ENCODE data around the gene FAM210B.
A peak's percentile ranks its signal among the peaks of the same experiment; 100 is the strongest.
"Not testable (repeated sequence)": the region's sequence is repeated elsewhere in the genome, so short reads cannot be mapped to it uniquely, and the experiment has no call there.

Gene FAM210B

DNA sequence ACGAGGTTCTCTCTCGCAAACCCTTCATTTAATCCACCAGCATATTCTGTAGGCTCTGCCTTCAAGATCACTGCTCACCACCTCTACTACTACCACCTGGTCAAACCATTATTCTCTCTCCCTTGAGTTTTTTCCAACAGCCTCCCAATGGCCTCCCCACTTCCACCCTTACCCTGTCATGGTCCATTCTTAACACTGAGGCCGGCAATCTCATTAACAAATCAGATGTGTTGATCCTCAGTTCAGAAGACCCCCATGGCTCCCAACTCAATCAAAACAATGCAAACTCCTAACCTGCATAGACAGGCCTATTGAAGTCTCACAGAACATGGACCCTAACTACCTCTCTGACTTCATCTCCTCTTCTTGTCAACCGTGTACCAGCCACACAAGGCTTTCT, 31.0 kb downstream of the FAM210B start:
- H3K4me3 ChIP-seq (replicated peaks; ENCODE audit: low read depth, low read length): peak overlapping the region; percentile 85
- TF ChIP-seq, protein P1, sequence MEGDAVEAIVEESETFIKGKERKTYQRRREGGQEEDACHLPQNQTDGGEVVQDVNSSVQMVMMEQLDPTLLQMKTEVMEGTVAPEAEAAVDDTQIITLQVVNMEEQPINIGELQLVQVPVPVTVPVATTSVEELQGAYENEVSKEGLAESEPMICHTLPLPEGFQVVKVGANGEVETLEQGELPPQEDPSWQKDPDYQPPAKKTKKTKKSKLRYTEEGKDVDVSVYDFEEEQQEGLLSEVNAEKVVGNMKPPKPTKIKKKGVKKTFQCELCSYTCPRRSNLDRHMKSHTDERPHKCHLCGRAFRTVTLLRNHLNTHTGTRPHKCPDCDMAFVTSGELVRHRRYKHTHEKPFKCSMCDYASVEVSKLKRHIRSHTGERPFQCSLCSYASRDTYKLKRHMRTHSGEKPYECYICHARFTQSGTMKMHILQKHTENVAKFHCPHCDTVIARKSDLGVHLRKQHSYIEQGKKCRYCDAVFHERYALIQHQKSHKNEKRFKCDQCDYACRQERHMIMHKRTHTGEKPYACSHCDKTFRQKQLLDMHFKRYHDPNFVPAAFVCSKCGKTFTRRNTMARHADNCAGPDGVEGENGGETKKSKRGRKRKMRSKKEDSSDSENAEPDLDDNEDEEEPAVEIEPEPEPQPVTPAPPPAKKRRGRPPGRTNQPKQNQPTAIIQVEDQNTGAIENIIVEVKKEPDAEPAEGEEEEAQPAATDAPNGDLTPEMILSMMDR (IDR thresholded peaks at IDR 0.05; ENCODE audit: low read depth, low read length, missing control alignments): no peak

GRCh38 chr20:56390396-56390795, 31.6 kb downstream of the FAM210B start:
- H3K4me3 ChIP-seq (replicated peaks; ENCODE audit: low read depth, low read length): peak overlapping the region; percentile 85
- not testable (repeated sequence) for DNase-seq (ENCODE audit: extremely low read depth, low read depth)

More for the DNA sequence above, 31.0 kb downstream of the FAM210B start:
- DNase-seq (ENCODE audit: extremely low read depth, low read depth): no peak

- TF ChIP-seq, protein P1 (IDR thresholded peaks at IDR 0.05; ENCODE audit: low read depth, low read length, missing control alignments): no peak
- no peak for DNase-seq (ENCODE audit: extremely low read depth, low read depth)
Observed at GRCh38 chr20:56391037-56391436, 32.3 kb downstream of the FAM210B start.

DNA sequence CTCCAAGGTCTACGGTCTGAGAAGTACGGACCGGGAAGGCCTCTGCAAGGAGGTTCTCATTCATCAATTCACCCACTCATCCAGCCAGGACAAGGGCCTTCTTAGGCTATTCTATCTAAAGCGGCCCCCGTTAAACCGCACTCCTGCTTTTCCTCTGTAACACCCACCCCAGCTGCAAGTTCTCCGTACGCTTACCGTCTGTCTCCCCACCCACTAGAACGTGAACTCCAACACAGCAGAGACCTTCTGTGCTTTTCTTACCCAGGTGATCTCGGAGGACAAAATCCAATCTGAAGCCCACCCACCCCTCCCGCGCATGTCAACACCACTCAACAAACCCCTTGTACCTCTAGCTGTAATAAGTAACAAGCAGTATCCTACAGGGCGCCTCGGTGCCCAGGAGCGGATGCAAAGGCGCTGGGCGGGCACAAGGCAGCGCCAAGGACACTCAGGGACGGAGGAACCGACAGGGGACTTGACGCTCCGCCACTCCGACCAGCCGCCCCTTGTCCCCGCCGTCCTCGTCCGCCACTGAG, 32.9 kb downstream of the FAM210B start:
- peak overlapping the region; percentile 85 for H3K4me3 ChIP-seq (replicated peaks; ENCODE audit: low read depth, low read length)
- no peak for DNase-seq (ENCODE audit: extremely low read depth, low read depth)
- TF ChIP-seq, protein P1 (IDR thresholded peaks at IDR 0.05; ENCODE audit: low read depth, low read length, missing control alignments): no peak

More at GRCh38 chr20:56391037-56391436, 32.3 kb downstream of the FAM210B start:
- peak overlapping the region; percentile 85 for H3K4me3 ChIP-seq (replicated peaks; ENCODE audit: low read depth, low read length)

- peak; percentile 97 for DNase-seq (ENCODE audit: extremely low read depth, low read depth)
- H3K4me3 ChIP-seq (replicated peaks; ENCODE audit: low read depth, low read length): peak within 1 kb of the TSS; percentile 85
- TF ChIP-seq, protein P1 (IDR thresholded peaks at IDR 0.05; ENCODE audit: low read depth, low read length, missing control alignments): no peak
Observed at GRCh38 chr20:56392132-56392880, 33.5 kb downstream of the FAM210B start, which contains the start of the genes AURKA and CSTF1. Gene AURKA, minus strand, starts transcription at chr20:56392215. Its CDS starts 4,018 bp downstream, at chr20:56388197. Gene CSTF1, plus strand, starts transcription at chr20:56392645. Its CDS starts 2,908 bp downstream, at chr20:56395553.

DNA sequence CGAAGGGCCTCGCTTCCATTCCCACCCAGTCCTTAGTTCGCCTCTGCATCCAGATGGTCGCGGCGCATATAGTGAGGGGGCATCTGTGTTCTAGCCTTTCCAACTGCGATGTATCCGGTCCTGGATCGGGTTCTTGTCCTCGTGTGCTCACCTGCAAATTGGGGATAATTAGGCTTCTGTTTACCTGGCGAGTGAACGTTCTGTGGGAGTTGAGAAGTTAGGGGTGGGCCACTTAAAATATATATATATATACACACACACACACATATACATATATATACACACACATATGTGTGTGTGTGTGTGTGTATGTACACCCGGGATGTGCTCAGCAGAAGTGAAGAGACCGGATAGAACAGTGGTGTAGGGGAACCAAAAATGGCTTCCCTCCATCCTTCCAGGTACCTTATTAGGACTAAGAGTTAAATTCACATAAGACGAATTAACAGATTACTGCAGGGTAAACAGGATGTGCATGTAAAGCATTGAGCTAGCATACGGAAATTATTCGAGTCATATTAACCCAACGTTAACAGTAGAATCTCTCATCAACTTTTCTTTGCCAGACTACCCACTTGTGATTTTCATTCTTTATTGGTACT, 34.2 kb downstream of the FAM210B start:
- H3K4me3 ChIP-seq (replicated peaks; ENCODE audit: low read depth, low read length): peak overlapping the region; percentile 85
- TF ChIP-seq, protein P1 (IDR thresholded peaks at IDR 0.05; ENCODE audit: low read depth, low read length, missing control alignments): no peak
- DNase-seq (ENCODE audit: extremely low read depth, low read depth): no peak

GRCh38 chr20:56393653-56394052, 34.9 kb downstream of the FAM210B start:
- no peak for DNase-seq (ENCODE audit: extremely low read depth, low read depth)
- peak overlapping the region; percentile 85 for H3K4me3 ChIP-seq (replicated peaks; ENCODE audit: low read depth, low read length)
- TF ChIP-seq, protein P1 (IDR thresholded peaks at IDR 0.05; ENCODE audit: low read depth, low read length, missing control alignments): no peak
